ENCODE results near the gene AMZ1. TPM values are rescaled to one million over a fixed set of nuclear protein-coding genes. Genes with fewer than 3 reads are reported as not detected.
A peak's percentile ranks its signal among the peaks of the same experiment; 100 is the strongest.

Gene AMZ1
- total and polyA plus RNA-seq, 9 donors = 0.15 to 2.6 (median 0.65) TPM; not detected in 1

- no peak overlapping the region for H3K27ac ChIP-seq
- WGBS, 3 donors = 95 to 98% (median 97%) methylated on average over 3 of the region's 3 CpGs
- H3K36me3 ChIP-seq = no peaks in the 10 kb centered on the region
- no peak for DNase-seq
- no peak overlapping the region for H3K4me3 ChIP-seq
- intact Hi-C loops (cut with DNase I) = loop anchor here in 1 of 4 donors (10.0 kb wide), 1 partner anchor 92 kb away; the partner anchor contains the start of gene GNA12
- H3K27me3 ChIP-seq = no peaks in the 10 kb centered on the region
- no peaks in the 10 kb centered on the region for H3K9me3 ChIP-seq
- H3K4me1 ChIP-seq (ENCODE audit: insufficient read depth) = peaks cover 15% of the 10 kb centered on the region
- TF ChIP-seq POLR2A (IDR thresholded peaks at IDR 0.05) (no peak), EP300 (IDR thresholded peaks at IDR 0.05) (no peak)
- TF ChIP-seq, protein P1, sequence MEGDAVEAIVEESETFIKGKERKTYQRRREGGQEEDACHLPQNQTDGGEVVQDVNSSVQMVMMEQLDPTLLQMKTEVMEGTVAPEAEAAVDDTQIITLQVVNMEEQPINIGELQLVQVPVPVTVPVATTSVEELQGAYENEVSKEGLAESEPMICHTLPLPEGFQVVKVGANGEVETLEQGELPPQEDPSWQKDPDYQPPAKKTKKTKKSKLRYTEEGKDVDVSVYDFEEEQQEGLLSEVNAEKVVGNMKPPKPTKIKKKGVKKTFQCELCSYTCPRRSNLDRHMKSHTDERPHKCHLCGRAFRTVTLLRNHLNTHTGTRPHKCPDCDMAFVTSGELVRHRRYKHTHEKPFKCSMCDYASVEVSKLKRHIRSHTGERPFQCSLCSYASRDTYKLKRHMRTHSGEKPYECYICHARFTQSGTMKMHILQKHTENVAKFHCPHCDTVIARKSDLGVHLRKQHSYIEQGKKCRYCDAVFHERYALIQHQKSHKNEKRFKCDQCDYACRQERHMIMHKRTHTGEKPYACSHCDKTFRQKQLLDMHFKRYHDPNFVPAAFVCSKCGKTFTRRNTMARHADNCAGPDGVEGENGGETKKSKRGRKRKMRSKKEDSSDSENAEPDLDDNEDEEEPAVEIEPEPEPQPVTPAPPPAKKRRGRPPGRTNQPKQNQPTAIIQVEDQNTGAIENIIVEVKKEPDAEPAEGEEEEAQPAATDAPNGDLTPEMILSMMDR (IDR thresholded peaks at IDR 0.05) = no peak
Observed at GRCh38 chr7:2753148-2753547, 65.1 kb downstream of the AMZ1 start.

- Histone ChIP-seq H3K27me3 (no peaks in the 10 kb centered on the region), H3K27ac (peak overlapping the region in 1 of 2 donors; percentile 1), H3K4me3 (no peak overlapping the region), H3K36me3 (no peaks in the 10 kb centered on the region), H3K4me1 (ENCODE audit: insufficient read depth) (peaks cover 23% of the 10 kb centered on the region), H3K9me3 (no peaks in the 10 kb centered on the region)
- intact Hi-C loops (cut with DNase I) = loop anchor here in 1 of 4 donors (10.0 kb wide), 1 partner anchor 91 kb away; the partner anchor contains the start of gene GNA12
- 24 to 49% (median 44%) methylated on average over 5 of the region's 5 CpGs for WGBS, 3 donors
- TF ChIP-seq EP300 (IDR thresholded peaks at IDR 0.05) (no peak), POLR2A (IDR thresholded peaks at IDR 0.05) (no peak)
- TF ChIP-seq, protein P1 (IDR thresholded peaks at IDR 0.05) = no peak
- DNase-seq = no peak
Observed at GRCh38 chr7:2754086-2754485, 66.1 kb downstream of the AMZ1 start.

GRCh38 chr7:2754912-2755311, 66.9 kb downstream of the AMZ1 start:
- Histone ChIP-seq H3K9me3 (no peaks in the 10 kb centered on the region), H3K4me3 (no peak overlapping the region), H3K27ac (no peak overlapping the region), H3K36me3 (no peaks in the 10 kb centered on the region), H3K27me3 (no peaks in the 10 kb centered on the region), H3K4me1 (ENCODE audit: insufficient read depth) (peaks cover 25% of the 10 kb centered on the region)
- intact Hi-C loops (cut with DNase I) = loop anchor here in 1 of 4 donors (10.0 kb wide), 1 partner anchor 90 kb away; the partner anchor contains the start of gene GNA12
- WGBS, 3 donors = 95 to 98% (median 95%) methylated on average over 10 of the region's 10 CpGs
- peak in 1 of 5 donors; percentile 28 for DNase-seq
- TF ChIP-seq POLR2A (IDR thresholded peaks at IDR 0.05) (no peak), EP300 (IDR thresholded peaks at IDR 0.05) (no peak)
- TF ChIP-seq, protein P1 (IDR thresholded peaks at IDR 0.05) = no peak

DNA sequence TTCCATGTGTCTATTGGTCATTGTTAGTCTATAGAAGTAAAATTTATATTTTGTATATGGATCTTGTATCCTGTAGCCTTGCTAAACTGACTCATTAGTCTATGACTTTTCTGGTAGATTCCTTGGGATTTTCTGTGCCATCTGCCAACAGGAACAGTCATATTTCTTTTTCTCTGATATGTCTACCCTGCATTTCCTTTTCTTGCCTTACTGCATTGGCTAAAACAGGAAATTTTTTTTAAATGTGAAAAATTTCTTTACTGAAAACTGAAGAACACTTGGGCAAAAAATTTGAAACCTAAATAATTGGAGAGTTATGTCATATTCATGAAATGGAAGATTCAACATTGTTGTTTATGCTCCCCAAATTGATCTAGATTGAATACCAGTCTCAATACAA, 67.5 kb downstream of the AMZ1 start:
- TF ChIP-seq EP300 (IDR thresholded peaks at IDR 0.05) = no peak
- no peak for TF ChIP-seq POLR2A (IDR thresholded peaks at IDR 0.05)
- TF ChIP-seq, protein P1 (IDR thresholded peaks at IDR 0.05) = no peak
- no peak for DNase-seq
- Histone ChIP-seq H3K4me1 (ENCODE audit: insufficient read depth) (peaks cover 29% of the 10 kb centered on the region), H3K36me3 (no peaks in the 10 kb centered on the region), H3K27ac (no peak overlapping the region), H3K9me3 (no peaks in the 10 kb centered on the region), H3K4me3 (no peak overlapping the region), H3K27me3 (no peaks in the 10 kb centered on the region)
- intact Hi-C loops (cut with DNase I) = loop anchor here in 1 of 4 donors (10.0 kb wide), 1 partner anchor 89 kb away; the partner anchor contains the start of gene GNA12

Measured in ovary (tissue), 9 donors.